Measurements from ENCODE around the gene PRPF6.

PRPF6 gene

GRCh38 chr20:64035933-64036345 is 55.0 kb downstream of the PRPF6 start, which contains the start of gene C20orf204:
Gene C20orf204, plus strand, starts transcription at chr20:64036182. Its CDS starts 142 bp downstream, at chr20:64036324.
- no peak for DNase-seq (ENCODE audit: low read depth in 3 of 3)

GRCh38 chr20:64036346-64037198 is 55.6 kb downstream of the PRPF6 start:
- no peak for DNase-seq (ENCODE audit: low read depth in 3 of 3)

DNA sequence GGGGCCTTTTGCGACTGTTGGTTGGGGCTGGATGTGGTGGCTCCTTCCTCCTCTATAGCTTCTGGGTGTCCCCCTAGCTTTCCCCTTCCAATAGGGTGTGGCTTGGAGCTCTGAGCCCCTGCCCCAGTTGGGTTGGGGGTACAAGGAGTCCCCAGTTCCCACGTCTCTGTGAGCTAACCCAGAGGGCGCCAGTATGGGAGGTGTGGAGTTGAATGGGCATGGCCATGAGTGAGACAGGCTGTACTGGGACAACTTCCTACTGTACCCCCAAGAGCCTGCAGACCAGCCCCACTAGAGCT is 56.2 kb downstream of the PRPF6 start:
- no peak for DNase-seq (ENCODE audit: low read depth in 3 of 3)

- no peak for DNase-seq (ENCODE audit: low read depth in 3 of 3)
Observed at GRCh38 chr20:64037498-64038213, 56.7 kb downstream of the PRPF6 start.

DNA sequence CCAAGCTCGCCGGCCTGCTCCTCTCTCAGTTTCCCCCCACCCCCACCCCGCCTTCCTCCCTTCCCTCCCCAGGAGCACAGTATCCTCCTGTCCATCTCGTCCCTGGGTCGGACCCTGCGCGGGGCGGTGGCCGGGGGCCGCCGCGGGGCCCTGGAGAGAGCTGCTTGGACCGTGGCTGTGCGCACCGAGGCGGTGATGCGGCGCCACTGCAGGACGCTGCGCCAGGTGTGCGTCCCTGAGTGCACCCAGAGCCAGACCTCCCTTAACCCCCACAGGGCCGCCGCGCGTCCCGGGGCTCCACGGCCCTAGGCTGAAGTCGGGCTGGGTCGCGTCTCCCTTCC is 57.3 kb downstream of the PRPF6 start:
- no peak for DNase-seq (ENCODE audit: low read depth in 3 of 3)

GRCh38 chr20:64038565-64039292 is 57.8 kb downstream of the PRPF6 start:
- peak; percentile 52 to 78 (median 54) for DNase-seq (ENCODE audit: low read depth in 3 of 3)

DNA sequence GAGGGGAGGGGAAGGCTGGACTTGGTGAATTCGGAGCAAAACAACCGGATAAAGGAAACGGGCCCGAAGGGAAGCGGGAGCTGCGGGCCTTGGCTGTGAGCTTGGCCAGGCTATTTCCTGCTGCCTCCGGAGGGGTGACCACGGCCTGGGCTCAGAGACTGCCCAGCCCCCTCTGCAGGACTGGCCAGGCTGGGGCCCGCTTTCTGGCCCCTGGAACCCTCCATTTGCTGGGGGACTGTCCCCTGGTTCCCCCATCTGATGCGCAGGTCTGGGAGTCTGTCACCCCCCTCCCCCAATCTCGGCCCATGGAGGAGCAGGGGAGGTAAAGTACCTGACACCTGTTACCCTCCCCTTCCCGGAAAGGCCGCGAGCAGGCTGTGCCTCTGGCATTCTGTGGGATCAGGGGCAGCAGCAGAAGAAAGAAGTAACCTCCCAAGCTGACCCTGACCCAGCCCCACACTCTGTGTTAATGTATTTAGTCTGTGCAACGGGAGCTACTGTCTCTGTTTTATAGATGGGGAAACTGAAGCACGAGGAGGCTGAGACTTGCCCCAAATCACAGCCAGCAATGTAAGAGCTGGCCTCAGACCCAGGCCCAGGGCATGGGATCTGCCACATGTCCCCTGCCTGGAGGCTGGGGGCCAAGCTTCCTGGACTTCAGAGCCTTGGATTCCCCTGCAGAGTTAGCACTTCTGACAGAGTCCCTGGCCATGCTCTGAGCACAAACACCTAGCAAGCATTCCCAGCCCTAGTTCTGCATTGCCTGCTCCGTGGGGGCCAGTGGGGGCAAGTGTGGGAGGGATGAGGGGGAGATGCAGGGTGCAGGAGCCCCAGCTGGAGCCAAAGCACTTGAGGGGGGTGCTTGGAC is 58.6 kb downstream of the PRPF6 start:
- DNase-seq (ENCODE audit: low read depth in 3 of 3): no peak

- DNase-seq (ENCODE audit: low read depth in 3 of 3): no peak
Observed at GRCh38 chr20:64040231-64041039, 59.5 kb downstream of the PRPF6 start.

GRCh38 chr20:64041040-64041780 is 60.3 kb downstream of the PRPF6 start:
- DNase-seq (ENCODE audit: low read depth in 3 of 3): no peak

GRCh38 chr20:64041781-64042053 is 60.8 kb downstream of the PRPF6 start:
- DNase-seq (ENCODE audit: low read depth in 3 of 3): no peak

DNA sequence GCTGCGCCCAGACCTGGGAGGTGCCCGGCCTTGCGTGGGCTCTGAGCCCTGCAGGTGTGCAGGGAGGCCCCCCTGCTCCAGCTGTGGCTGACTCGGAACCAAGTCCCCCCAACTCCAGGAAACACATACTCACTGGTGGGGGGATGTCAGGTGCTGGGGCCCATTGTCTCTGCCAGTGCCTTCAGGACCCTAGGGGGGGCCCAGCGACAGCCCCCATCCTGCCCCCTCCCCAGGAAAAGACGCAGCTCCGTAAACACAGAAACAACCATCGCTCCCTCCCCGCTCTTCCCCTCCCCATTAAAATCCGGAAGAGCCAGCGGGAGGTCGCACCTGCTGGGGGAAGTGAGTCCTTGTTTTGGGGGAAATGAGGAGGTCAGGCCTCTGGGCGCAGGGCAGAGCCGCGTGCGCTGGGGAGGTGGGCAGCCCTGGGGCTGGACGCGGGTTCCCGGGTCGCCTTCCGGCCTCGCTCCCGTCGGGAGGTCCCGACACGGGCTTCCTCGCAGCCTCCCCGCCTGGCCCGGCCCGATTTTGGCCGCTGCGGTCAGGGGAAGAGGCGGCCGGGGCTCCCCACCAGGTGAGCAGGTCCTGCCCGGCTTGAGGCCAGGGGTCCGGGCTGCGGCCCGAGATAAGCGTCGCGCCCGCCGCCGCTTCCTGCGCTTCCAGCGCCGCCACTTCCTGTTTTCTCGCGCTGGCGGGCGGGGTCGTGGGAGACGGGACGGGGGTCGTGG is 61.3 kb downstream of the PRPF6 start:
- no peak for DNase-seq (ENCODE audit: low read depth in 3 of 3)

DNA sequence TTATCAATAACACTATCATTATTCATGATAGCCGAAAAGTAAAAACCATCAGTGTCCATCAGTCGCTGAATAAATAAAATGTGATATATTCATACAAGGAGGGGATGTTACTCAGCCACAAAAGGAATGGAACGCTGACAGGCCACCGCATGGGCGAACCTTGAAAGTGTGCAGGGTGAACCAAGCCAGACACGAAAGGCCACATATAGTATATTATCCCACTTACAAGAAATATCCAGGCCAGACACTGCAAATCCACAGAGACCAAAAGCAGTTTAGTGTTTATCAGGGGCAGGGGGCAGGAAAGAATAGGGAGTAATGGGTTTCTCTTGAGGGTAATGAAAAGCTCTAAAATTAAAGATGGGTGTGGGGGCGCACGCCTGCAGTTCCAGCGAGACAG is 62.8 kb downstream of the PRPF6 start:
- DNase-seq (ENCODE audit: low read depth in 3 of 3): no peak

DNA sequence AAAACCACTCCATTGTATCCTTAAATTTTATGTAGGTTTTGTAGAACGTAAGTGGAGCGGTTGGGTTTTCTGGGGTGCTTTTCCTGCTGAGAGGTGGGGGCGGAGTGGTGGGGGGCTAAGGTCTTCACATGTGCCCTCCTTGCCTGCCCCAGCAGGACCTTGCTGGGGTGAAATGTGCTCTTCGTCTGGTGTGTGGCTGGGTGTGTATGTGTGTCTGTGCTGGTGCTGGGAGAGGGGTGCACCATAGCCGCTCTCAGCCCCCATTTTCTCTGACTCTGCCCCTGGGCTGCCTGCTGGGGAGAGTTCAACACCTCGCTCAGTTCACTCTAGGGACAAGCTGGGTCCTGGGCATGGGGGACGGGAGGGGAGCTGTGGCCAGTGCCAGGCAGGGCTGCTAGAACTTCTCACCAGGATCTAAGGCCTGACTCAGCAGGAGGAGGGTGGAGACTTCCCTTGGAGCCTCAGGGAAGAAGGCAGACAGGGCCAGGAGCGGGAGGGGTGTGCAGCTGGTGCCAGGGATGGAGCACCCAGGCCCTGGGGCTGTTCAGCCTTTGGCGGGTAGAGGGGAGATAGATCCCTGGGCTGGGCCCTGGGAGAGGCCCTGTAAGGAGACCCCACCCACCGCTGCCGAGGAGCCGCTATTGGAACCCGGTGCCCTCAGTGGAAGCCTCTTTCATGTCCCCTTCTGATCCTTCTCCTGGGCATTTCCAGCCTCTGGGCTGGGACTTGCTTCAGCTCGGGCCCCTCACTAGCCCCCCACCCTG is 63.7 kb downstream of the PRPF6 start:
- no peak for DNase-seq (ENCODE audit: low read depth in 3 of 3)

GRCh38 chr20:64045346-64046011 is 64.5 kb downstream of the PRPF6 start:
- DNase-seq (ENCODE audit: low read depth in 3 of 3): no peak

DNA sequence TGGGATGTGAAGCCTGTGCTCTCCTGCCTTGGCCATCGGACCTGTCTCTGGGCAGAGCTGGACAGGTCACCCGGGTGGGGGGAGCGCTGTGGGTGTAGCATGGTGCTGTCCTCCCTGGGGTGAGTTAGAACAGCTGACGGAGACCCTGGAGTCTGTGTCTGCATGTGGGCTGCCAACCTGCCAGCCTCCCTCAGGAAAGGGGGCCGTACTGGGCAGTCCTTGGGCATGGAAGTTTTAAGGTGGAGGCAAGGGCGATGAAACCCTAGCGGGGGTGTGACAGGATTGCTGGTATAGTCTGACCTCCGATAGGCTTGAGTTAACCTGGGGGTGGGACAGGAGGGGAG is 66.1 kb downstream of the PRPF6 start:
- DNase-seq (ENCODE audit: low read depth in 3 of 3): no peak

DNA sequence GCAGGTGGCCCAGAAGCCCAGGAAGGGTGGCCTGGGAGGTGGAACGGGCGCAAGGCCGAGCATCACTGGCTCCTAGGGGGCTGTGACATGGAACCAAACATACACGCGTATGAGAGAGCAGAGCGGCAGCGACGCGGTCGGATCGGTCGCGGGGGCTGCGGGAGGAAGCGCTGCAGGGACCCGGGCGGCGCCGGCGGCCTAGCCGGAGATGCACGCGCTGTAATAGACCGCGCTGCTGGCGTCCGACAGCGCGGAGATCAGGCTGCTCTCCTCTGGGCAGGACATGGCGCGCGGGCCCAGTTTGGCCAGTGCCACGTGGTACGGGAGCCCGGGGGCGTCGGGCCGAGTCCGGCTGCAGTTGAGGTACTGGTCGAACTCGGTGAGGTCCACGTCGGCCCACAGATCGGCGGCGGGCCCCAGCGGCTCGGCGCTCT is 67.1 kb downstream of the PRPF6 start:
- no peak for DNase-seq (ENCODE audit: low read depth in 3 of 3)

- no peak for DNase-seq (ENCODE audit: low read depth in 3 of 3)
Observed at GRCh38 chr20:64048402-64049044, 67.6 kb downstream of the PRPF6 start.
